ENCODE results near the gene DSCAM. TPM values are rescaled to one million over a fixed set of nuclear protein-coding genes. Genes with fewer than 3 reads are reported as not detected.

Gene DSCAM
- total and polyA plus RNA-seq, 10 of the 15 experiments (the other 5 are each of a cell fraction or from before 2014, with no cell fraction given) = not detected

DNA sequence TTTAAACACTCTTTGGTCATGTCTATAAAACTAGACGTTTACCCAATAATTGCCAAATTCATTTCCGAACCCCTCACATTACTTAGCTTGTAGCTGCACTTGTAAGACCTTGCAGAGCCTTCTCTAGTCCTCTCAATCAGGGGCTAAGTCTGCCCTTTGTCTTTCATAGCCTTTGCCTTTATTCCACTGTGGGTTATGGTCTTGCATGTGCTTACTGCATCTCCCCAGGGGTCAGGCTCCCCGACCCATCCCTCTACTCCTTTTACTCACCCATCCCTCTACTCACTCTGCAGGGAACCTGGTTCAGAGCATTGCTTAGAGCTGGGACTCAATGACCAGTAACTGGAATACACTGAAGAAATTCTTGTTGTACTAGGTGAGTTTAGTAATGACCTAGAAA is 744.3 kb downstream of the DSCAM start (continued):
- TF ChIP-seq, protein P1, sequence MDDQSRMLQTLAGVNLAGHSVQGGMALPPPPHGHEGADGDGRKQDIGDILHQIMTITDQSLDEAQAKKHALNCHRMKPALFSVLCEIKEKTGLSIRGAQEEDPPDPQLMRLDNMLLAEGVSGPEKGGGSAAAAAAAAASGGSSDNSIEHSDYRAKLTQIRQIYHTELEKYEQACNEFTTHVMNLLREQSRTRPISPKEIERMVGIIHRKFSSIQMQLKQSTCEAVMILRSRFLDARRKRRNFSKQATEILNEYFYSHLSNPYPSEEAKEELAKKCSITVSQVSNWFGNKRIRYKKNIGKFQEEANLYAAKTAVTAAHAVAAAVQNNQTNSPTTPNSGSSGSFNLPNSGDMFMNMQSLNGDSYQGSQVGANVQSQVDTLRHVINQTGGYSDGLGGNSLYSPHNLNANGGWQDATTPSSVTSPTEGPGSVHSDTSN (IDR thresholded peaks at IDR 0.05; ENCODE audit: insufficient replicate concordance, low read depth, low read length) = no peak
- TF ChIP-seq TARDBP (IDR thresholded peaks at IDR 0.05; ENCODE audit: borderline replicate concordance) (no peak), JUNB (IDR thresholded peaks at IDR 0.05) (no peak), NFIC (IDR thresholded peaks at IDR 0.05; ENCODE audit: low read depth, low read length) (no peak)
- TF ChIP-seq, protein P2, sequence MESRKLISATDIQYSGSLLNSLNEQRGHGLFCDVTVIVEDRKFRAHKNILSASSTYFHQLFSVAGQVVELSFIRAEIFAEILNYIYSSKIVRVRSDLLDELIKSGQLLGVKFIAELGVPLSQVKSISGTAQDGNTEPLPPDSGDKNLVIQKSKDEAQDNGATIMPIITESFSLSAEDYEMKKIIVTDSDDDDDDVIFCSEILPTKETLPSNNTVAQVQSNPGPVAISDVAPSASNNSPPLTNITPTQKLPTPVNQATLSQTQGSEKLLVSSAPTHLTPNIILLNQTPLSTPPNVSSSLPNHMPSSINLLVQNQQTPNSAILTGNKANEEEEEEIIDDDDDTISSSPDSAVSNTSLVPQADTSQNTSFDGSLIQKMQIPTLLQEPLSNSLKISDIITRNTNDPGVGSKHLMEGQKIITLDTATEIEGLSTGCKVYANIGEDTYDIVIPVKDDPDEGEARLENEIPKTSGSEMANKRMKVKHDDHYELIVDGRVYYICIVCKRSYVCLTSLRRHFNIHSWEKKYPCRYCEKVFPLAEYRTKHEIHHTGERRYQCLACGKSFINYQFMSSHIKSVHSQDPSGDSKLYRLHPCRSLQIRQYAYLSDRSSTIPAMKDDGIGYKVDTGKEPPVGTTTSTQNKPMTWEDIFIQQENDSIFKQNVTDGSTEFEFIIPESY (IDR thresholded peaks at IDR 0.05) = no peak

DNA sequence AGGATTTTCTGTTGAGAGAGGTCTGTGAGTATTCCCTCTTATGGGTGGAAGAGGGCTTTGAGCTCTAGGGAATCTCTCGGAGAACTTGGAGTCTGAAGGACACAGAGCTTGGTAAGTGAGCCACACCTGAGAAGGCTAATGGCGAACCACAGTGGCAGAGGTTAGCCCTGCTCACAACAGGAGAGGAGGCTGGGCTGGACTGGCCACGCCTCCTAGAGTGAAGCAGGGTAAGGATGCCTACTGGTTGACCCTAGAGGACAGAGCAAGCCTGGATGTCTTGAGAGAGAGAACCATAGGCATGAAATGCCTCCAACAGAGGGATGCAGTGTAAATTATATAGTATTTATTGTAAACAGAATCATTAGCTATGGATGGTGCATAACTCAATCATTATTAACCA is 747.1 kb downstream of the DSCAM start:
- Histone ChIP-seq H2AFZ (ENCODE audit: control insufficient read depth, low read depth, low read length) (no peak overlapping the region), H3K9me3 (replicated peaks; ENCODE audit: control insufficient read depth, insufficient read depth, low read length) (no peaks in the 10 kb centered on the region), H3K4me2 (ENCODE audit: control insufficient read depth, insufficient read depth) (no peak overlapping the region), H3K27ac (ENCODE audit: control insufficient read depth, insufficient read depth) (no peak overlapping the region), H3K4me1 (ENCODE audit: control insufficient read depth, insufficient read depth, low read length) (no peaks in the 10 kb centered on the region), H3K27me3 (replicated peaks in 1 of 2; ENCODE audit: control insufficient read depth in 2 of 2, insufficient read depth in 2 of 2, low read length in 1 of 2) (no peaks in the 10 kb centered on the region), H3K9ac (ENCODE audit: control insufficient read depth, insufficient read depth, low read length) (no peak overlapping the region), H3K4me3 (no peak overlapping the region), H4K20me1 (ENCODE audit: control insufficient read depth, insufficient read depth) (no peaks in the 10 kb centered on the region), H3K36me3 (ENCODE audit: control insufficient read depth in 2 of 2, insufficient read depth in 2 of 2, low read length in 1 of 2) (no peaks in the 10 kb centered on the region), H3K79me2 (ENCODE audit: control insufficient read depth, insufficient read depth, low read length) (no peaks in the 10 kb centered on the region)
- in situ Hi-C loops (cut with MboI) = no loop called here
- SMC1A ChIA-PET (ENCODE audit: uncharacterized antibody, unreplicated experiment) = no interaction called here
- CTCF ChIA-PET = no interaction called here
- FAIRE-seq (no peak), DNase-seq (ENCODE audit: low read depth, low spot score) (no peak), ATAC-seq (no peak)
- TF ChIP-seq ATF7 (IDR thresholded peaks at IDR 0.05; ENCODE audit: low read depth) = no peak
- TF ChIP-seq BACH1 (IDR thresholded peaks at IDR 0.05; ENCODE audit: borderline replicate concordance) = no peak
- no peak for TF ChIP-seq MEF2B (IDR thresholded peaks at IDR 0.05; ENCODE audit: partially characterized antibody, poor library complexity, severe bottlenecking)
- TF ChIP-seq, protein P3, sequence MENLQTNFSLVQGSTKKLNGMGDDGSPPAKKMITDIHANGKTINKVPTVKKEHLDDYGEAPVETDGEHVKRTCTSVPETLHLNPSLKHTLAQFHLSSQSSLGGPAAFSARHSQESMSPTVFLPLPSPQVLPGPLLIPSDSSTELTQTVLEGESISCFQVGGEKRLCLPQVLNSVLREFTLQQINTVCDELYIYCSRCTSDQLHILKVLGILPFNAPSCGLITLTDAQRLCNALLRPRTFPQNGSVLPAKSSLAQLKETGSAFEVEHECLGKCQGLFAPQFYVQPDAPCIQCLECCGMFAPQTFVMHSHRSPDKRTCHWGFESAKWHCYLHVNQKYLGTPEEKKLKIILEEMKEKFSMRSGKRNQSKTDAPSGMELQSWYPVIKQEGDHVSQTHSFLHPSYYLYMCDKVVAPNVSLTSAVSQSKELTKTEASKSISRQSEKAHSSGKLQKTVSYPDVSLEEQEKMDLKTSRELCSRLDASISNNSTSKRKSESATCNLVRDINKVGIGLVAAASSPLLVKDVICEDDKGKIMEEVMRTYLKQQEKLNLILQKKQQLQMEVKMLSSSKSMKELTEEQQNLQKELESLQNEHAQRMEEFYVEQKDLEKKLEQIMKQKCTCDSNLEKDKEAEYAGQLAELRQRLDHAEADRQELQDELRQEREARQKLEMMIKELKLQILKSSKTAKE (IDR thresholded peaks at IDR 0.05; ENCODE audit: low read depth, poor library complexity, severe bottlenecking) = no peak
- TF ChIP-seq ASH2L (IDR thresholded peaks at IDR 0.05; ENCODE audit: borderline replicate concordance, low read depth) = no peak
- TF ChIP-seq ZBED1 (IDR thresholded peaks at IDR 0.05; ENCODE audit: borderline replicate concordance) = no peak
- no peak for TF ChIP-seq NFXL1 (IDR thresholded peaks at IDR 0.05; ENCODE audit: borderline replicate concordance)
- TF ChIP-seq, protein P4, sequence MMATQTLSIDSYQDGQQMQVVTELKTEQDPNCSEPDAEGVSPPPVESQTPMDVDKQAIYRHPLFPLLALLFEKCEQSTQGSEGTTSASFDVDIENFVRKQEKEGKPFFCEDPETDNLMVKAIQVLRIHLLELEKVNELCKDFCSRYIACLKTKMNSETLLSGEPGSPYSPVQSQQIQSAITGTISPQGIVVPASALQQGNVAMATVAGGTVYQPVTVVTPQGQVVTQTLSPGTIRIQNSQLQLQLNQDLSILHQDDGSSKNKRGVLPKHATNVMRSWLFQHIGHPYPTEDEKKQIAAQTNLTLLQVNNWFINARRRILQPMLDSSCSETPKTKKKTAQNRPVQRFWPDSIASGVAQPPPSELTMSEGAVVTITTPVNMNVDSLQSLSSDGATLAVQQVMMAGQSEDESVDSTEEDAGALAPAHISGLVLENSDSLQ (IDR thresholded peaks at IDR 0.05) = no peak
- TF ChIP-seq CBX5 (IDR thresholded peaks at IDR 0.05; ENCODE audit: low read depth) = no peak
- TF ChIP-seq ZZZ3 (IDR thresholded peaks at IDR 0.05; ENCODE audit: control insufficient read depth, insufficient read length, low read depth) = no peak
- TF ChIP-seq RUNX3 (IDR thresholded peaks at IDR 0.05; ENCODE audit: low read length) = no peak
- no peak for TF ChIP-seq BCL11A (IDR thresholded peaks at IDR 0.05; ENCODE audit: low read depth, low read length)
- TF ChIP-seq TBL1XR1 (IDR thresholded peaks at IDR 0.05; ENCODE audit: low read depth, low read length) = no peak
- intact Hi-C loops (cut with micrococcal nuclease; ENCODE audit: unreplicated experiment) = no loop called here
- POLR2A ChIA-PET = no interaction called here
- WGBS (ENCODE audit: insufficient coverage, insufficient replicate concordance, low lambda C conversion rate, missing lambda C conversion rate) = 17% methylated on average over 3 of the region's 3 CpGs
- RAD21 ChIA-PET (ENCODE audit: unreplicated experiment) = no interaction called here
- no TSS peak for BruUV-seq (replicated peaks)

Data from GM12878 (cell line).